ENCODE results near the gene UBE2J2.

DNA sequence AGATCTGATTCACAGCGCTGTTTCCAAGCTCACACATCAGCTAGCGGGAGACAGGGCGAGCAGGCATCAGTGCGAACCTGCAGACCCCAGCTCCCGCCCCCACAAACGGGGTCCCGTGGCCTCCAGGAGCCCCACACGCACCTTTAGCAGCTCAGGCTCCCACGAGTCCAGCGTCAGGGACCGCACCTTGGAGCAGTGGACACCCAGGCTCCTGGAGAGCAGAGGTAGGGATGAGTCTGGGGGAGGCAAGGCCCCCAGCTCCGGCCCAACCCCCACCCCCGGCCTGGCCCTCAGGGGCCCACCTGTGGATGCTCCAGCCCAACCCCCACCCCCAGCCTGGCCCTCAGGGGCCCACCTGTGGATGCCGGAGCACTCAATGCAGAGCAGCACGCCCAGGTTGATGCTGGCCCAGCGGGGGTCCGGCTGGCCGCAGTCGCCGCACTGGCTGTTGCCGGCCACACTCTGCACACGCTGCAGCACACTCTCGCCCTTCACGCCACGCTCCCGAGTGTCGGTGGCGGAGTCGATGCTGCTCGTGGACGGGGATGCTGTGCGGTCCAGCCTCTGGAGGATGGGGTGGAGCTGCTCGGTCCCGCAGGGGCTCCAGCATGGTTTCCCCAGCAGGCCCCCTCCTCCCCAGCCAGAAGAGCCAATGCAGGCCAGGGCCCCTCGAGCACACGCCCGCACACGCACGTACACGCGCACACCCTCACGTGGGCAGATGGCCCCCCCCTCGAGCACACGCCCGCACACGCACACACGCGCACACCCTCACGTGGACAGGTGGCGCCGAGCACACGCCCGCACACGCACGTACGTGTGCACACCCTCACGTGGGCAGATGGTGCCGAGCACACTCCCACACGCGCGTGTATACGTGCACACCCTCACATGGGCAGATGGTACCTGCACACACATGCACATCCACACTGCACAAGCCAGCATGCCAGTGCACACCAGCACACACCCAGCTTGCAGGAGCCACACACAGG is 22.7 kb upstream of the UBE2J2 start:
- TF ChIP-seq CTCF (IDR thresholded peaks at IDR 0.05), result no peak
- TF ChIP-seq POLR2A (IDR thresholded peaks at IDR 0.05), result no peak
